HT1080 (cell line): ENCODE measurements around the gene GABRB1. TPM values are rescaled to one million over a fixed set of nuclear protein-coding genes. Genes with fewer than 3 reads are reported as not detected.

Source experiments
- DNase-seq: peaks from one replicate; pipeline ENCODE4 v3.0.0-alpha.2; 2015; ENCODE audit warnings: low read depth
- total RNA-seq: library from RNA; depleted of rRNA; stranded (reverse); fragments of >200 nt; shearing (Covaris generic); gene quantifications from 2 replicates; pipeline ENCODE4 v1.2.3, GENCODE V29; 2014; rRNA removed

Gene GABRB1
- total RNA-seq, 1 experiment from 2014 or later, result 0.76 TPM

GRCh38 chr4:47466056-47466785 is 434.9 kb downstream of the GABRB1 start:
- DNase-seq, result no peak

- DNase-seq, result no peak
These were observed 437.5 kb downstream of the GABRB1 start for GRCh38 chr4:47468706-47469365.

DNA sequence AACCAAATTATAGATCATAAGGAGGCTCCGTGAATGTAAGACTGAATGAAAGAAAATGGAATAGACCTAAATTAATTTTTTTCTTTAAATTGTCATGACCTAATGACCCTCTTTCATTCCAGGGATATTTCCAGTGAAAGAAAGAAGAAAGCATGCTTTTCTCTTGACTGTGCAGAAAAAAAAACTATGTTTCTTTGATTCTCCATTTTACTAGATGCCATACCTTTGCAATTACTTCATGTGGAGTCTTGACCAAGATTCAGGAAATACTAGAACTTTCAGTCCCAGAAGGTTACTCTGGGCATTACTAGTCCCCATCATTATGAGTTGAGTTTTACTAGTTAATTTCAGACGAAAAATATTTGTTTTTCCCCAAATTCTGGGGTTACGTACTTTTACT is 438.6 kb downstream of the GABRB1 start:
- DNase-seq, result peak; percentile 14

DNA sequence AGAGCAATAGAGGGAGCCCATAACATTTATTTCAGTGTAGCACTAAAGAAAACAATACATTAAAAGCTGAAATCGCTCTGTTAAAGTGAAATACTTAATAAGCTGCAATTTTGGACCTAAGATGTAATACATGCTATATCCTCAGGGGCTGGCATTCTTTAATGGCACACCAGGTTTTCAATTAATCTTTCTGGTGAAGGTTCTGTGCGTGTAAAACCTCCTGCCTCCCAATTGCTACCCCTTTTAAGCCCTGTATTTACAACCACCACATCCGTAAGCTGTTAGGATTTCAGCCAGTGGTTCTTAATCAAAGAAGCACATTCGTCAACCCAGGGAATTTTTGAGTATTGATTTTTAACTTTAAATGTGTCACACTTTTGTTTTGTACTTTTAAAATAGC is 439.7 kb downstream of the GABRB1 start:
- DNase-seq, result no peak

- DNase-seq, result no peak
These were observed 440.2 kb downstream of the GABRB1 start for GRCh38 chr4:47471591-47471990.

DNA sequence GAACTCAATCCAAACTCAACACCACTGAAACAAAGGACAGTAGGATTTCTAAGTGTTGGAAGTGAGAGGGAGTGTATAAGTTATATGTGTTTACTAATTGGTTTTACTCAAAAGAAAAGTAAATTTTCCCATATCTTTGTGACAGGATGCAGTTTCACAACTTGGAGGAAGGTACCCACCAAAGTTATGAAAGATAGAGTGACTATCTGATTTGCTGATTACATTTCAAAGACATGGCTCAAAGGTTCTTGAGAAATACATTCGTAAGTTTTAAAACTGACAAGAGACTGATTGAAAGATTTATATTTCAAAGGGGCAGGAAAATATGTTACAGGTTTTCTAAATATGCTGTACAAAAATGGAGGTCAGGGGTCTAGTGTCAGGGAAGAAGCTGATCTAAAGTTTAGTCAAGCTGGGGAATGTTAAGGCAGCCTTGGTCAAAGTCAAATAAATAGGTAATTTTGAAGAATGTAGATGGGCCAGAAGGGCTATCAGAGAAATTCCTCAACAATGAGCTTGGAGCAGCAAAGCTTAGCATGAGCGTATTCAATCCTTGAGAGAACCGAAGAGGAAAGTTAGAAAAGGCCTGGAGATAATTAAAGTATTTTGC is 441.9 kb downstream of the GABRB1 start:
- no peak for DNase-seq

DNA sequence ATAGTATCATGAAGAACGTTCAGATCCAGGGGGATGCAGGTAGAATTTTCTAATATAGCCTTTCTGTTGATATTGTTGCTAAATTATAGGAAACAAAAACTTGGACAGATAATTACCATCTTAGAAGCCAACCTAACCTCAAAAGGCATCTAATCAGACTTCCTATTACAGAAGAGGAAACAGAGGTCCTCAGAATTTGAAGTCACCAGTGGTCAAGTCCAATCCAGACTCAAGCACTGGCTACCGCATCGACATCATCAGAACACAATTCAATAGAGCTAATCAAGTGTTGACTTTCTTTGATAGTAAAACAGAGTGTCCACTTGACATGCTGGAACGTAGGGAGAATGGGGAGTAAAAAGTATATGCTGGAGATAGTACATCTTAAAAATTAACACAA is 443.4 kb downstream of the GABRB1 start:
- no peak for DNase-seq

DNA sequence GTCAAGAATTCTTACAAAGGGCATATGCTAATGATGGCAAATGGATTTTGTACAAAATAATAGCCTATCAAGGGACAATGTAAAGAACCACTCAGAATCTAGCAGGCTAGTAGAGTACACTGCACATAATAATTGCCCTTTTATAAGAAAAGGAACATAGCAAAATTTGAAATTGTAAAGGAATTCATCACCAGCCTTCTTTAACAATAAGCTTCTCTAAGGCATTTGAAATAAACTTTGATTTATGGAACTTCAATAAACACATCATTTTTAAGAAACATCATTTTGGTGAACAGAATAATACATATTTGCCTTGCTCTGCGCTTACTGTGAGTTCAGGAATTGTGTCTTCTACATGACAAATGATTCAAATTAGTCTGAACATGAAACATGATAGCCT is 444.0 kb downstream of the GABRB1 start:
- DNase-seq, result no peak

Other genes with a start within 250 kb of the GABRB1 start
- gene COX7B2, start 122.3 kb upstream of the GABRB1 start, total RNA-seq, result not detected in 2 replicates
- 0.03 and 0.11 TPM in 2 replicates for gene GABRA4, start 38.0 kb upstream of the GABRB1 start, total RNA-seq